Central memory CD4-positive, alpha-beta T cell (primary cell): Measurements from ENCODE around the gene KDM1A.

Source experiments
- DNase-seq: peaks from one replicate; pipeline ENCODE4 v3.0.0; 2022

KDM1A gene

GRCh38 chr1:23079025-23079424 is 59.8 kb downstream of the KDM1A start:
- no peak for DNase-seq

GRCh38 chr1:23080885-23081284 is 61.6 kb downstream of the KDM1A start:
- no peak for DNase-seq

GRCh38 chr1:23081376-23081775 is 62.1 kb downstream of the KDM1A start:
- no peak for DNase-seq

- no peak for DNase-seq
Observed at GRCh38 chr1:23083714-23084480, 64.6 kb downstream of the KDM1A start.

GRCh38 chr1:23084880-23085279 is 65.6 kb downstream of the KDM1A start:
- no peak for DNase-seq

- no peak for DNase-seq
Observed at GRCh38 chr1:23085696-23086095, 66.4 kb downstream of the KDM1A start.

- DNase-seq = no peak
Observed at GRCh38 chr1:23088027-23088426, 68.8 kb downstream of the KDM1A start.

- no peak for DNase-seq
Observed at GRCh38 chr1:23090056-23090455, 70.8 kb downstream of the KDM1A start.

- no peak for DNase-seq
Observed at GRCh38 chr1:23091545-23091944, 72.3 kb downstream of the KDM1A start.

- DNase-seq = no peak
Observed at GRCh38 chr1:23092447-23092846, 73.2 kb downstream of the KDM1A start.

GRCh38 chr1:23097316-23097715 is 78.0 kb downstream of the KDM1A start:
- DNase-seq = no peak

GRCh38 chr1:23098463-23099170 is 79.3 kb downstream of the KDM1A start:
- peak; percentile 63 for DNase-seq

GRCh38 chr1:23099171-23099536 is 79.9 kb downstream of the KDM1A start:
- no peak for DNase-seq

GRCh38 chr1:23100074-23100748 is 80.9 kb downstream of the KDM1A start:
- DNase-seq = peak; percentile 56

GRCh38 chr1:23101101-23101827 is 82.0 kb downstream of the KDM1A start:
- DNase-seq = no peak

- DNase-seq = no peak
Observed at GRCh38 chr1:23101887-23102286, 82.6 kb downstream of the KDM1A start.

GRCh38 chr1:23102289-23102688 is 83.0 kb downstream of the KDM1A start:
- DNase-seq = no peak

GRCh38 chr1:23103001-23103889 is 84.0 kb downstream of the KDM1A start:
- peak; percentile 53 for DNase-seq

- DNase-seq = no peak
Observed at GRCh38 chr1:23108918-23109533, 89.8 kb downstream of the KDM1A start.

- no peak for DNase-seq
Observed at GRCh38 chr1:23110391-23110790, 91.1 kb downstream of the KDM1A start.
